Smooth muscle cell (in vitro differentiated cells): ENCODE data around the gene CCSER1. TPM values are rescaled to one million over a fixed set of nuclear protein-coding genes. Genes with fewer than 3 reads are reported as not detected.

ENCODE experiments used
- DNase-seq: peaks from one replicate; lab custom pipeline; 2025; ENCODE audit not compliant: unreplicated experiment; lab: John Stamatoyannopoulos, UW
- H2AFZ ChIP-seq: fragments of 200-600 bp; sonication (generic); 2 replicates; pipeline ENCODE4 v1.6.0; 2016; ENCODE audit warnings: antibody characterized with exemption, low read depth, mild to moderate bottlenecking
- H3F3A ChIP-seq: fragments of 200-600 bp; sonication (generic); 2 replicates; pipeline ENCODE4 v1.6.0; 2017; ENCODE audit warnings: antibody characterized with exemption, low read depth
- H3K27ac ChIP-seq: fragments of 200-600 bp; sonication (generic); 2 replicates; pipeline ENCODE4 v1.5.1; 2016; ENCODE audit warnings: low read depth, mild to moderate bottlenecking
- H3K27me3 ChIP-seq: fragments of 200-600 bp; sonication (generic); 2 replicates; pipeline ENCODE4 v1.6.1; 2016; ENCODE audit warnings: low read depth, mild to moderate bottlenecking
- H3K36me3 ChIP-seq: fragments of 200-600 bp; sonication (generic); 2 replicates; pipeline ENCODE4 v1.5.1; 2016; ENCODE audit warnings: low read depth
- H3K4me1 ChIP-seq: fragments of 200-600 bp; sonication (generic); 2 replicates; pipeline ENCODE4 v1.5.1; 2016; ENCODE audit warnings: low read depth
- H3K4me2 ChIP-seq: fragments of 200-600 bp; sonication (generic); 2 replicates; pipeline ENCODE4 v1.6.0; 2016; ENCODE audit warnings: mild to moderate bottlenecking
- H3K4me3 ChIP-seq: fragments of 200-600 bp; sonication (generic); 2 replicates; pipeline ENCODE4 v1.5.1; 2016; ENCODE audit warnings: mild to moderate bottlenecking
- H3K79me2 ChIP-seq: fragments of 200-600 bp; sonication (generic); 2 replicates; pipeline ENCODE4 v1.6.0; 2016; ENCODE audit warnings: low read depth, mild to moderate bottlenecking
- H3K9ac ChIP-seq: fragments of 200-600 bp; sonication (generic); 2 replicates; pipeline ENCODE4 v1.6.0; 2016; ENCODE audit warnings: low read depth
- H3K9me3 ChIP-seq: fragments of 200-600 bp; sonication (generic); replicated peaks from 2 replicates; pipeline ENCODE4 v1.5.1; 2016; ENCODE audit warnings: low read depth
- H4K20me1 ChIP-seq: fragments of 200-600 bp; sonication (generic); 2 replicates; pipeline ENCODE4 v1.6.0; 2016; ENCODE audit warnings: low read depth
- CTCF ChIP-seq: fragments of 200-600 bp; sonication (generic); IDR thresholded peaks from 2 replicates; pipeline ENCODE4 v1.5.1; 2017; ENCODE audit warnings: borderline replicate concordance, mild to moderate bottlenecking, antibody characterized with exemption; ENCODE audit not compliant: insufficient read depth, poor library complexity, severe bottlenecking
- WGBS: methylation state at CpG from one replicate; pipeline ENCODE4 v1.1.7; 2016; ENCODE audit warnings: low lambda C conversion rate; 5-methylcytosine and 5-hydroxymethylcytosine counted together
- polyA plus RNA-seq: library from polyadenylated mRNA; unstranded; fragments of >200 nt; fragmentation: Nextera tagmentation; extraction: Ambion mirVana; gene quantifications from 2 replicates; pipeline ENCODE4 v1.2.1, GENCODE V29; 2016
- total RNA-seq: library from RNA; depleted of rRNA; stranded (reverse); fragments of >200 nt; gene quantifications from 2 replicates; pipeline ENCODE4 v1.2.3, GENCODE V29; 2014

CCSER1 gene
- total and polyA plus RNA-seq, 2 experiments from 2014 or later: 0.76 TPM; not detected in 1

- Histone ChIP-seq H4K20me1 (no peaks in the 10 kb centered on the region), H3K27ac (no peak overlapping the region), H3K4me3 (no peak overlapping the region), H3K27me3 (peaks cover 16% of the 10 kb centered on the region), H3K4me2 (no peak overlapping the region), H3K9ac (no peak overlapping the region), H3K4me1 (no peaks in the 10 kb centered on the region), H3F3A (no peaks in the 10 kb centered on the region), H2AFZ (no peak overlapping the region), H3K36me3 (no peaks in the 10 kb centered on the region), H3K79me2 (no peaks in the 10 kb centered on the region), H3K9me3 (no peaks in the 10 kb centered on the region)
- no peak for DNase-seq
- TF ChIP-seq CTCF: no peak
- 74% methylated on average over 1 of the region's 1 CpG for WGBS
Measured at GRCh38 chr4:90120815-90121214, 6.4 kb upstream of the CCSER1 start.

DNA sequence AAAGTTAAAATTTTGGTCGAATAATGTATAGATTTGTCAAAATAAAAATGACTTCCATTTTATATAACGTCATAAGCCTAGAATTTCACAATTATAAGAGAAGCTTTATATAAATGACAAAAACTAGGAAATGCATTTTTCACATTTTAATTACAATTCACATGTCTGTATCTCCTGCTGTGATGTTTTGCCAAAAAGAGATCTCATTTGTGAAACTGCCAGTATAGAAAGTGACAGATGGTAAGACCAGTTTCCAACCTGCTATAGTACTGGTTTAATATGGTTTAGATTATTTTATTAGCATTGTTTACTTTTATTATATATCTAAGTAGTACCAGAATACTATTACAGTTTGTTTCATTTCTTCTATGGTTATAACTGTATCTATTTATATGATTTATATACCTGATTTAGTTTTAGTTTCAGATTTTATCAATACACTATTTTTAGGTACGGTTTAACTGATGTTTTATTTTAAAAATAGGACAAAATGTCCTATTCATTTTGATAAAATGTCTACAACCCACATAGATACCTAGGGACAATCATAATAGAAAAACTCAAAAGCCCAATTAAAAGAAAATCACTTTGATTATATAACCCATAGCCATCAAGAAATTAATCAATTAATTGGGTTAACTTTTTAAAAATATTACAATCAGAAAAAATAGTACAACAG lies 5.4 kb upstream of the CCSER1 start:
- Histone ChIP-seq H3K36me3 (no peaks in the 10 kb centered on the region), H2AFZ (no peak overlapping the region), H3F3A (no peaks in the 10 kb centered on the region), H3K4me2 (no peak overlapping the region), H3K27me3 (peaks cover 24% of the 10 kb centered on the region), H3K79me2 (no peaks in the 10 kb centered on the region), H3K27ac (no peak overlapping the region), H3K4me1 (no peaks in the 10 kb centered on the region), H4K20me1 (no peaks in the 10 kb centered on the region), H3K9me3 (no peaks in the 10 kb centered on the region), H3K4me3 (no peak overlapping the region), H3K9ac (no peak overlapping the region)
- 87% methylated on average over 3 of the region's 3 CpGs for WGBS
- no peak for TF ChIP-seq CTCF
- no peak for DNase-seq

DNA sequence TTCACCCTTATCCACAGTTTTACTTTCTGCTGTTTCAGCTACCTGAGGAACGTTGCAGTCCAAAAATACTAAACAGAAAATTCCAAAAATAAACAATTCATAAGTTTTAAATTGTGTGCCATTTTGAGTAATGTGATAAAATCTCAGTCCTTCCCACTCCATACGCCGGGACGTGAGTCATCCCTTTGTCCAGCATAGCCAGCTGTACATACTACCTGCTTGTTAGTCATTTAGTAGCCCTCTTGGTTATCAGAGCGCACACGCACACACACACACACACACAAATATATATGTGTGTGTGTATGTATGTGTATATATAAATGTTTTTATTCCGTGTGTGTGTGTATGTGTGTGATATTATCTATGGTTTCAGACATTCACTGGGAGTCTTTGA lies 4.8 kb upstream of the CCSER1 start:
- peaks cover 24% of the 10 kb centered on the region for H3K27me3 ChIP-seq
- no peaks in the 10 kb centered on the region for H3K4me1 ChIP-seq

More for the DNA sequence above, 4.8 kb upstream of the CCSER1 start:
- no peak for DNase-seq
- Histone ChIP-seq H3K9ac (no peak overlapping the region), H3K9me3 (no peaks in the 10 kb centered on the region), H3K4me2 (no peak overlapping the region), H3K79me2 (no peaks in the 10 kb centered on the region), H3K36me3 (no peaks in the 10 kb centered on the region), H3K4me3 (no peak overlapping the region), H4K20me1 (no peaks in the 10 kb centered on the region), H2AFZ (no peak overlapping the region), H3K27ac (no peak overlapping the region), H3F3A (no peaks in the 10 kb centered on the region)
- whole genome bisulfite sequencing: 63% methylated on average over 7 of the region's 7 CpGs
- TF ChIP-seq CTCF: no peak
